Activated CD8-positive, alpha-beta memory T cell treated with anti-CD3 and anti-CD28 coated beads for 4 hours (primary cell): ENCODE measurements around the gene UPF2.

Experiments used
- DNase-seq, 2 donors: peaks; one replicate each; pipeline ENCODE4 v3.0.0-alpha.2; 2020; ENCODE audit warnings: low read depth in 2 of 2

UPF2 gene

GRCh38 chr10:11962176-11962575 lies 80.4 kb downstream of the UPF2 start:
- DNase-seq = no peak

- no peak for DNase-seq
Measured at GRCh38 chr10:11961771-11962170, 80.8 kb downstream of the UPF2 start.

- no peak for DNase-seq
Measured at GRCh38 chr10:11959966-11960365, 82.6 kb downstream of the UPF2 start.

- no peak for DNase-seq
Measured at GRCh38 chr10:11958956-11959355, 83.7 kb downstream of the UPF2 start.

GRCh38 chr10:11951695-11952094 lies 90.9 kb downstream of the UPF2 start:
- no peak for DNase-seq

GRCh38 chr10:11950325-11951018 lies 92.1 kb downstream of the UPF2 start:
- no peak for DNase-seq

- no peak for DNase-seq
Measured at GRCh38 chr10:11949152-11949551, 93.5 kb downstream of the UPF2 start.

- no peak for DNase-seq
Measured at GRCh38 chr10:11946652-11947051, 96.0 kb downstream of the UPF2 start.

- no peak for DNase-seq
Measured at GRCh38 chr10:11936389-11937152, 106.0 kb downstream of the UPF2 start.

- no peak for DNase-seq
Measured at GRCh38 chr10:11934262-11934661, 108.3 kb downstream of the UPF2 start.

GRCh38 chr10:11933577-11934223 lies 108.9 kb downstream of the UPF2 start:
- DNase-seq = no peak

- DNase-seq = no peak
Measured at GRCh38 chr10:11931038-11931437, 111.6 kb downstream of the UPF2 start.

GRCh38 chr10:11930312-11930978 lies 112.2 kb downstream of the UPF2 start:
- no peak for DNase-seq

GRCh38 chr10:11927746-11928145 lies 114.9 kb downstream of the UPF2 start:
- DNase-seq = no peak

GRCh38 chr10:11921800-11922392 lies 120.7 kb downstream of the UPF2 start:
- DNase-seq = no peak

GRCh38 chr10:11919271-11919670 lies 123.3 kb downstream of the UPF2 start:
- DNase-seq = no peak

- DNase-seq = no peak
Measured at GRCh38 chr10:11918384-11918783, 124.2 kb downstream of the UPF2 start.

GRCh38 chr10:11913079-11913641 lies 129.4 kb downstream of the UPF2 start:
- DNase-seq = no peak

GRCh38 chr10:11910102-11910501 lies 132.5 kb downstream of the UPF2 start:
- DNase-seq = no peak

GRCh38 chr10:11909618-11910017 lies 133.0 kb downstream of the UPF2 start:
- DNase-seq = no peak

- DNase-seq = no peak
Measured at GRCh38 chr10:11908991-11909390, 133.6 kb downstream of the UPF2 start.

- no peak for DNase-seq
Measured at GRCh38 chr10:11908536-11908935, 134.1 kb downstream of the UPF2 start.
